Fibroblast of the aortic adventitia (primary cell): ENCODE results near the gene PSME1. TPM values are rescaled to one million over a fixed set of nuclear protein-coding genes. Genes with fewer than 3 reads are reported as not detected.

Experiments used
- DNase-seq: peaks from one replicate; pipeline ENCODE4 v3.0.0-alpha.2; 2010; ENCODE audit warnings: low read depth
- H3K4me3 ChIP-seq: 2 replicates; pipeline ENCODE4 v1.5.1; 2011; ENCODE audit warnings: low read depth, mild to moderate bottlenecking, control low read depth, low read length, moderate library complexity
- total RNA-seq: library from RNA; depleted of rRNA; stranded (reverse); fragments of >200 nt; gene quantifications from 2 replicates; pipeline ENCODE4 v1.2.3, GENCODE V29; 2012; ENCODE audit warnings: low replicate concordance
- TF ChIP-seq, protein P1 (sequence below): IDR thresholded peaks from 2 replicates; pipeline ENCODE4 v1.5.1; 2011; ENCODE audit warnings: mild to moderate bottlenecking, low read length, control low read depth, inconsistent platforms; ENCODE audit not compliant: insufficient read depth

Gene PSME1
- total RNA-seq, 1 donor, result 84.8 TPM

DNA sequence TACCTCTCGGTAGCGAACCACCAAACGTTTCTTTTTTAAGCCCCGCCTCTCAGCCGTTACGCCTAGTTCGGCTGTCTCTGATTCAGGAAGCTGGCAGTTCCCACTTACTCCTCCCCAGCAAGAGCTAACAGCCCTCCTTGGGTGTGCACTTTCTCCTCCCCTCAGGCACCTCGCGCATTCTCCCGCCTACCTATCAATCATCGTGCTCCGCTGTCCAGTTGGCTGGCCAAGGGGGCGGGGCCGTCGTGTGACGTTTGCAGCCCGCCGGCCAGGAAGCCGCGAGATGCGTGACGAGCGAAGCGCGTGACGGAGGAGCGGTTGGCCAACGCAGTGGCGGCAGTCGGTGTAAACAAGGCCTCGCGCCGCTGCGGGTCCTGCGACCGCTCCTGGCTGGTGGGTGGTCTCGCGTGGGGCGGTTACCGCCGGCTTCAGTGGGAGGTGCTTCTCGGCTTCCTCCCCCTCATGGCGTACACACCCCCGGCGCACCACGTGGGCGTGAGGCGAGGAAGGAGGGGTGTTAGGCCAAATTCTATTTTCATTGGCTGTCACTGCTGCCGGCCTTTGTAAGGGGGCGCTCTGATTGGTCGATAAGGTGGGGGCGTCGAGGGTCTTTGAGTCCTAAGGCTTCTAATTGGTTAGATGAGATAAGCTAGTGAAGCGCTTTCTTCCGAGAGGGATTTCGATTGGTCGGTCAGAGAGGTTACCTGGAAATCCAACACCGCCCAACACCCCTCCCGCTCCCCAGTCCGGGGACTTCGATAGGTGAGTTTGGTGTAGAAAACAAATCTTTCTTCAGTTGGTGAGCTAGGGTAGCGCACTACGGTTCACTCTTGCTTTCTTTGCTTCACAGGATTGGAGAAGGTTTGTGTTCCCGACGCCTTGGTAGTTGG lies 21.2 kb upstream of the PSME1 start, which contains the start of the genes DCAF11 and NRL:
DCAF11 (plus strand) TSS at position 246 of the 890 bp plus-strand sequence. CDS start 818 bp downstream, outside the sequence.
NRL (minus strand) TSS at position 418 of the 890 bp plus-strand sequence. CDS start 32,101 bp downstream, outside the sequence.
- TF ChIP-seq, protein P1, sequence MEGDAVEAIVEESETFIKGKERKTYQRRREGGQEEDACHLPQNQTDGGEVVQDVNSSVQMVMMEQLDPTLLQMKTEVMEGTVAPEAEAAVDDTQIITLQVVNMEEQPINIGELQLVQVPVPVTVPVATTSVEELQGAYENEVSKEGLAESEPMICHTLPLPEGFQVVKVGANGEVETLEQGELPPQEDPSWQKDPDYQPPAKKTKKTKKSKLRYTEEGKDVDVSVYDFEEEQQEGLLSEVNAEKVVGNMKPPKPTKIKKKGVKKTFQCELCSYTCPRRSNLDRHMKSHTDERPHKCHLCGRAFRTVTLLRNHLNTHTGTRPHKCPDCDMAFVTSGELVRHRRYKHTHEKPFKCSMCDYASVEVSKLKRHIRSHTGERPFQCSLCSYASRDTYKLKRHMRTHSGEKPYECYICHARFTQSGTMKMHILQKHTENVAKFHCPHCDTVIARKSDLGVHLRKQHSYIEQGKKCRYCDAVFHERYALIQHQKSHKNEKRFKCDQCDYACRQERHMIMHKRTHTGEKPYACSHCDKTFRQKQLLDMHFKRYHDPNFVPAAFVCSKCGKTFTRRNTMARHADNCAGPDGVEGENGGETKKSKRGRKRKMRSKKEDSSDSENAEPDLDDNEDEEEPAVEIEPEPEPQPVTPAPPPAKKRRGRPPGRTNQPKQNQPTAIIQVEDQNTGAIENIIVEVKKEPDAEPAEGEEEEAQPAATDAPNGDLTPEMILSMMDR, result no peak
- DNase-seq, result peak; percentile 100
- peak within 1 kb of the TSS; percentile 91 for H3K4me3 ChIP-seq

DNA sequence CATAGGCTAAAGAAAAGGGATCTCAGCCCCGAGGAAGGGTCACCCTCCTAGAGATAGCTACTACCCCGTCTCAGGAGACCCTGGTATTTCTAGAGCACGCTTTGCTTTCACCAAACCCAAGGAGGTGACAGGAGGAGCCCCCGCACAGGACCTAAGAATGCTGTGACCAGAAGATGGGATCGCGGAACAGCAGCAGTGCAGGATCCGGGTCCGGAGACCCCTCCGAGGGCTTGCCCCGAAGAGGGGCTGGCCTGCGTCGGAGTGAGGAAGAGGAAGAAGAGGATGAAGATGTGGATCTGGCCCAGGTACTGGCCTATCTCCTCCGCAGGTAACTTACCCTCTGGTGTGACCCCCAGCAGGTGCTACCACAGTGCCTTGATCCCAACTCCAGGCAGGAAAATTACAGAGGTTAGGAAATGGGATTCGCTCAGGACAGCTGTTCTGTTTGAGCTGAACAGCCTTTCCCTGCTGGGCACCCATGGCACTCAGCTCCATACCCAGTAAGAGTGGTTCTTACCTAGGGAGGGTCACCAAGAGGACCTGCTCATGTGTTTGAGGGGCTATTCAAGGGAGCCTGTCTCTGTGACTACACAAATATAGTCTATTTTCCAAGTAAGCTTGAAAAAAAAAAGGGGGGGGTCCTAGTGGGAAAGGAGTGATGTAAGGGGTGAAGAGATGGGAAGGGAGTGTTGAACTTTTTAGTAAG lies 20.4 kb upstream of the PSME1 start:
- TF ChIP-seq, protein P1, result no peak
- peak overlapping the region; percentile 91 for H3K4me3 ChIP-seq
- no peak for DNase-seq

DNA sequence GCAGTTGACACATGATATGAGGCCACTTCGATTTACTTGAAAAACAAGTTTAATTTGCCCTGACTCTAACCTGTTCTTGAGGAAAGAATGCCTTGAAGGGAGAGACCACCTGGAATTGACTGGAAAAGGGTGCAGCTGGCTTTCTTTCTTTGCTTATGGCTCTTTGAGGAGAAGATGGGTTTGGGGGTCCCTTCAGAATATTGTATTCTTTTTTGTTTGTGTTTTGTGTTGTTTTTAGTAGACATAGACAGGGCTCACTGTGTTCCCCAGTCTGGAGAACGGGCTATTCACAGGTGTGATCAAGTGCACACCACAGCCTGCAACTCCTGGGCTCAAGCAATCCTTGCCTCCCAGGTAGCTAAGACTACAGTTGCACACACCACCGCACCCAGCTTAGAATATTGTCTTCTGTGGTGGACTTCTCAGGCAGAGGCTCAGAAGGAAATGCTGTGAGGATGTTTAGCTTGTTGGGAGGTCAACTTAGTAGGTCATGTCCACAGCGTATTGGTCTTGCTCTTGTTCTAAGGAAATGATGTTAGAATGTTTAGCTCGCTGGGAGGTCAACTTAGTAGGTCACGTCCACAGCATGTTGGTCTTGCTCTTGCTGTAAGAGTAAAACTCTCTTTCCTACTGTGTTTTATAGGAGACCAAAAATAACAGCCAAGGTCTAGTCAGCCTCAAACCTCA lies 19.7 kb upstream of the PSME1 start:
- peak overlapping the region; percentile 15 for H3K4me3 ChIP-seq
- TF ChIP-seq, protein P1, result no peak
- no peak for DNase-seq

DNA sequence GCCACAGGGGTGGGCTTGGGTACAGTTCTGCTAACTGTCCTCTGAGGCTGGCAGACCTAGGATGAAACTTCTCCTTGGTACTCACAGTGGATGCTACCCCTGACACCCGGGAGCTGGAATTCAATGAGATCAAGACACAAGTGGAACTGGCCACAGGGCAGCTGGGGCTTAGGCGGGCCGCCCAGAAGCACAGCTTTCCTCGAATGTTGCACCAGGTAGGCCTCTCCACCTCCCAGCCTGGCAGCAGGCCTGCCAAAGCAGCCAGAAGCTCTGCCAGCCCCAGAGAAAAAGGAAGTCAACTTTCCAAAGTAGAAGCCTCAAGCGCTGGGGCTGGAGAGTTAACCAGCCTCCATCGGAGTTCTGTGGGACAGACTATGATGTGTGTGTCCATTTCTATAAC lies 18.8 kb upstream of the PSME1 start:
- H3K4me3 ChIP-seq, result no peak overlapping the region
- TF ChIP-seq, protein P1, result no peak
- no peak for DNase-seq

DNA sequence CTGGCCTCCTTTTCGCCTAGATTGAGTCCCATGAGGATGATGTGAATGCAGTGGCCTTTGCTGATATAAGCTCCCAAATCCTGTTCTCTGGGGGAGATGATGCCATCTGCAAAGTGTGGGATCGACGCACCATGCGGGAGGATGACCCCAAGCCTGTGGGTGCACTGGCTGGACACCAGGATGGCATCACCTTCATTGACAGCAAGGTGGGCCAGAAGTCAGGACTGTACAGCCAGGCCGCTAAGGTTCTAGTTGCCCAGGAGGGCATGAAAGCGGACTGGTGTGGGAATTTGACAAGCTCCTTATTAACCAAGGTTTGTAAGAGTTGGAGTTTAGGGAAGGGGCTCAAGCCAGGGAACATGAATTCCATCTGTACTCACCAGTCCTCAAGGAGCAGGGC lies 16.3 kb upstream of the PSME1 start:
- no peak for DNase-seq
- TF ChIP-seq, protein P1, result no peak
- H3K4me3 ChIP-seq, result no peak overlapping the region

DNA sequence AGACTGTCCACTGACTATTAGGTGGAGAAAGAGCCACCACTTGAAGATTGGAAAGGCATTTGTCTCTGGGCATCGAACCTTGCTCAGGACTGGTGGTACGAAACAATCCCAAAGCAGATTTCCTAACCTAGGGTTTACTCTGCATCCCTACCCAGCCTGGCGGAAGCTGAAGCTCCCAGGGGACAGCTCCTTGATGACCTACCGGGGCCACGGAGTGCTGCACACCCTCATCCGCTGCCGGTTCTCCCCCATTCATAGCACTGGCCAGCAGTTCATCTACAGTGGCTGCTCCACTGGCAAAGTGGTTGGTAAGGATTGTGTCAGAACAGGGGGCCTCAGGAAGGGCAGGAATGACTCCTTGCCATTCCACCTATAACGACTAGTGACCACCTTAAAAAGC lies 14.8 kb upstream of the PSME1 start:
- DNase-seq, result no peak
- TF ChIP-seq, protein P1, result no peak

More for the DNA sequence above, 14.8 kb upstream of the PSME1 start:
- no peak overlapping the region for H3K4me3 ChIP-seq
